Activated CD8-positive, alpha-beta memory T cell treated with anti-CD3 and anti-CD28 coated beads, Interleukin-2, amount 50 U/mL, for 4 hours (primary cell): ENCODE measurements around the gene HOXD9.

ENCODE experiments used
- DNase-seq: peaks from one replicate; pipeline ENCODE4 v3.0.0-alpha.2; 2020

The HOXD9 gene

GRCh38 chr2:176157499-176158185 is 35.1 kb downstream of the HOXD9 start:
- no peak for DNase-seq

GRCh38 chr2:176158186-176158591 is 35.7 kb downstream of the HOXD9 start:
- DNase-seq = no peak

- DNase-seq = no peak
Observed at GRCh38 chr2:176158855-176159662, 36.5 kb downstream of the HOXD9 start.

- no peak for DNase-seq
Observed at GRCh38 chr2:176159663-176160250, 37.2 kb downstream of the HOXD9 start.

GRCh38 chr2:176160251-176160985 is 37.9 kb downstream of the HOXD9 start:
- DNase-seq = no peak

- no peak for DNase-seq
Observed at GRCh38 chr2:176160986-176161824, 38.7 kb downstream of the HOXD9 start.

- DNase-seq = no peak
Observed at GRCh38 chr2:176161825-176162626, 39.5 kb downstream of the HOXD9 start.

GRCh38 chr2:176162911-176163671 is 40.6 kb downstream of the HOXD9 start:
- no peak for DNase-seq

GRCh38 chr2:176163672-176164056 is 41.1 kb downstream of the HOXD9 start:
- DNase-seq = no peak

- no peak for DNase-seq
Observed at GRCh38 chr2:176164201-176164600, 41.7 kb downstream of the HOXD9 start.

GRCh38 chr2:176164611-176165369 is 42.3 kb downstream of the HOXD9 start:
- DNase-seq = no peak

GRCh38 chr2:176165370-176166050 is 43.0 kb downstream of the HOXD9 start:
- no peak for DNase-seq

GRCh38 chr2:176166272-176166671 is 43.8 kb downstream of the HOXD9 start:
- DNase-seq = no peak

GRCh38 chr2:176167398-176167797 is 44.9 kb downstream of the HOXD9 start:
- DNase-seq = no peak

- no peak for DNase-seq
Observed at GRCh38 chr2:176169181-176169580, 46.7 kb downstream of the HOXD9 start.

- DNase-seq = no peak
Observed at GRCh38 chr2:176169711-176170110, 47.2 kb downstream of the HOXD9 start.

- DNase-seq = no peak
Observed at GRCh38 chr2:176170602-176171305, 48.2 kb downstream of the HOXD9 start.

- DNase-seq = no peak
Observed at GRCh38 chr2:176171351-176172006, 49.0 kb downstream of the HOXD9 start.
